Activated CD4-positive, alpha-beta T cell treated with anti-CD3 and anti-CD28 coated beads, Interleukin-2, amount 50 U/mL, for 4 hours (primary cell): ENCODE results near the gene UGT3A1.

Source experiments
- DNase-seq, 2 experiments: peaks; one replicate each; pipeline ENCODE4 v3.0.0-alpha.2; 2020

Gene UGT3A1

DNA sequence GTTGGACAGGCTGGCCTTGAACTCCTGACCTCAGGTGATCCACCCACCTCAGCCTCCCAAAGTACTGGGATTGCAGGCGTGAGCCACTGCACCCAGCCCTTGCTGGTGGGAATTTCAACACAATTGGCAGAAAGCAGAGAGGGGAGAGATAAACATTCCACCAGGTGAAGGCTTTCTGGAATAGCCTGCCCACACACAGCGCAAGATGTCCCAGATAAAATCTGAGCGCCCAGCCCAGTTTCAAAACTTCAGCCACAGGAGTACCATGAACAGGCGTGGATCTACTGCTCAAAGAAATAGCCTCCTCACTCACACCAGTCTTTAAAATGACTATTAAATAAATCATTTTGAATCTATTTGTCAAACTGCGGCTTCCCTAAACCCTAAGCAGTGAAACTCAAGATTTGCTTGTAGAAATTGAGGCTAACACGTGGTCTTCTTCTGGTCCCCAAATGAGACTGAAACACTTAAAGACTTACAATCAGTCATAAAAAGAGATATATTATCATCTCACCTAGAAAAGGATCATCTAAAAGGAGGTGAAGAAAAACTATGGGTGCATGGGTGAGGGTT is 87.5 kb downstream of the UGT3A1 start:
- DNase-seq: no peak

DNA sequence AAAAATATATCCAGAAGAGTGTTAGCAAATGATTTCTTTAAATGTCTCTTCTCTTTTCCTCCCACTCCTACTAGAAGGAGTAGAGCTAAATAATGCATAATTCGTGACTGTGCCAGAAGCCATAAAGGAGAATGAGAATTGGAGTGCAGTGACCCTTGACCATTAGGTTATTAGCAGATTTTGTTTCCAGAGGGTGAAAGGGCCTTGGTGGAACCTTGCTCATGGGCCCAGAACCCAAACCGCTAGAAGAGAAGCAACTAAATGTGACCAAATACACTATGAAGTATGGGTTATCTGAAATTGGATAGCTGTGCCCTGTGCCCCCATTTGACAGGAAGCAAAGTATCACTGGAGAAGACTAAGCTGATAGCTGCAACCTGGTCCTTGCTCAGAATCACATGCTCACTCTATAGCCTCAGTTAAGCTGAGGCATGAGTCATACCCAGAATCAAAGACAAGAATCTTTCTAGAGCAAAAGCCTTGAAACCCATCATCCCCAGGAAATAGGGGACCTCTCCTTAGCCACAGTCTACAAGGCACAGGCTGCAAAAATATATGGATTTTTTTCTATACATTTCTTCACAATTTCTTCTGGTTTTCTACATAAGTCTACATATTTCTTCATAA is 89.0 kb downstream of the UGT3A1 start:
- DNase-seq: no peak
